OCI-LY1 (cell line): ENCODE data around the gene MFSD6.

Experiments used
- CTCF ChIP-seq: fragments of 200-600 bp; sonication (generic), shearing (Covaris generic); IDR thresholded peaks from 2 replicates; pipeline ENCODE4 v1.5.1; 2017; ENCODE audit warnings: mild to moderate bottlenecking, antibody characterized with exemption, low read length, moderate library complexity, mixed read lengths
- EZH2 ChIP-seq: fragments of 200-600 bp; sonication (generic), shearing (Covaris generic); IDR thresholded peaks from 2 replicates; pipeline ENCODE4 v1.8.0; 2017; ENCODE audit warnings: borderline replicate concordance, mixed run types, mild to moderate bottlenecking, antibody characterized with exemption, low read length, moderate library complexity, mixed read lengths

DNA sequence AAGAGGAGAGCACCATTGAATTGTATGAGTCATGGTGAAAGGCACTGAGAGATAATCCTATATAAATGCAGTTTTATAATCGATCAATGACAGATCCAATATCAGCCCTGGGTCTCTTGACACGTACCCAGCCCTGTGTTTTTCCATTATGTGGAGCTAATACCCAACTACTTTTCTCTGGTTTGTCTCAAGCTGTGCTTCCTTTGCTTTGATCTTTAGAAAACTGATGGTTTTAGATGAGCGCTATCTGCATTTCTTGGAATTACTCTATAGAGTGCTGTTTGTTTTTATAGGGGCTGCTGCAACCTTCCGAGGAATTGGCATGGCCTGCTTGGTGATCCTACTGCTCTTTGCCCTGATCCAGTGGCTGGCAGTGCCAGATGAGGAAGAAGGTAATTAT, 81.3 kb downstream of the MFSD6 start:
- no peak for TF ChIP-seq EZH2
- no peak for TF ChIP-seq CTCF
